Stimulated activated CD8-positive, alpha-beta memory T cell treated with anti-CD3 and anti-CD28 coated beads, Interleukin-15, amount 100 ng/mL, for 24 hours (primary cell): ENCODE data around the gene WRAP73.

Experiments
- DNase-seq: peaks from one replicate; pipeline ENCODE4 v3.0.0-alpha.2; 2020; ENCODE audit warnings: low read depth

Gene WRAP73

GRCh38 chr1:3668585-3669300 is 18.8 kb upstream of the WRAP73 start:
- no peak for DNase-seq

DNA sequence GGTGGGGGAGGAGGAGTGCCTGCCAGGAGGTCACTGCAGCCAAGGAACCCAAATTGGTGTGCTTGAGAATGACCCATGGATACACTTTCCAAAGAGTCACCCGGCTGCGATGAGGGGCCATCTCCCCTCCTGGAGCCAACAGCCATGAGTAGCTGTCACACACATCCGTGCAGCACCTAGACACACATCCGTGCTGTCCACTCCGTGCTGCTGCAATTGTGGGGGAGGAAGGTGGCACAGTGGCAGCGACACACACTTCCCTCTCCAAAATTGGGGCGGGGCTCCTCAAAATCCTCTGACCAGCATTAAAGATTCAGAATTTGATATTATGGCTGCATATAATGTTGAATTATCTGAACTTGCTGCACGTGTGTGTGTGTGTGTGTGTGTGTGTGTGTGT is 18.2 kb upstream of the WRAP73 start:
- no peak for DNase-seq

DNA sequence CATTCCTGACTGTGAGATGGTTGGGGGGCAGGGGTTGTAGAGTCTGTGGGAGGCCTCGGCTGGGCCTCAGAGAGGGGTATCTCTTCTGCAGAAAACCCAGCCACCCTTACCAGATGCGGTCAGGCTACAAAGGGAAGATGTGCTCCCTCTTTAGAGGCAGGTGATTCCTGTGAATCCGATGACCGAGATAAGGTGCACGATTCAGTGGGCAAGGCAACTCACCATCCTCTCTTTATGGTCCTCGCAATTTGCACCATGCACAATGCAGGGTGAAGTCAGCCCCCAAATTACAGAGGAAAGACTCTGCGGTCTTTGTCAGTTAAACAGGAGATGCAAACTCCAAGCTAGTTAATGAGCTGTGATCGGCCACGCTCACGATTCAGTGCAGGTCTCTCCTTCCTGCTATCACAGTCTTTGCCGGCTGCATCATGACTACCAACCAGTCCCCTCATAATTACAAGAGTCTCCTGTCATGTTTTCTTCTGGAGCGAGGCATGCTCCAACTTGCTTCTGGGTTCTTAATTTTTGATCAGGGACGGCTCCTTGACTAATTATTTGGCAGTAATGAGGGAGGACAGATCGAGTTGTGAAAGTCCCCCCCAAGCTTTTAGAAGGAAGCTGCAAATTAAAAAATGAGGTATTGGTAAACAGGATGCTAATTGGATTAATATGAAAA is 14.9 kb upstream of the WRAP73 start:
- DNase-seq = no peak

GRCh38 chr1:3663999-3664699 is 14.2 kb upstream of the WRAP73 start:
- no peak for DNase-seq

DNA sequence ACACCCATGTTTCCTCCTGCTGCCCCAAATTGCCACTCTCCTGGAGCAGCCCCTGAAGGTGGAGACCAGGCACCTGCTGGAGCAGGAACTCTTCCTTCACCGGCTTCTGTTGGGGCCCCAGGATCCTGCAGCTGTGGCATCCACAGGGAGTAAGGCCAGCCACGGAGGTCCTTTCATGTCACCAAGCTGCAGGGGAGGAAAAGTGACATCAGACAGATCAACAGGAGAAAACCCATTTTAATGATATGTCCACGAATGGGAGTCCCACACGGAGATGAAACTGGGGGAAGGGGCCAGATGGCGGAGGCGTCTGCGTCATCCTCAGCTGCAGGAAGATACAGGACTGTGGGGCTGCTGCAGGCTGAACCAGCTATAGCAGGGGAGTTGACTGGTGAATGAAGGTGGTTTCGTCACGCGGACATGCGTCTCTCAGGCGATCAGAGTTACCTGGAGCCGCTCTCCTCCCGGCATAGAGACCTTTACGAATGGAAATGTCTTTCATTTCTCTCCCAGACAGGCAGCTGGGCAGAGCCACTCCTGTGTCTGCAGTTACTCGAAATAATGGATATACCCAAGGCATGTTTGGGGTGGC is 12.3 kb upstream of the WRAP73 start:
- no peak for DNase-seq

DNA sequence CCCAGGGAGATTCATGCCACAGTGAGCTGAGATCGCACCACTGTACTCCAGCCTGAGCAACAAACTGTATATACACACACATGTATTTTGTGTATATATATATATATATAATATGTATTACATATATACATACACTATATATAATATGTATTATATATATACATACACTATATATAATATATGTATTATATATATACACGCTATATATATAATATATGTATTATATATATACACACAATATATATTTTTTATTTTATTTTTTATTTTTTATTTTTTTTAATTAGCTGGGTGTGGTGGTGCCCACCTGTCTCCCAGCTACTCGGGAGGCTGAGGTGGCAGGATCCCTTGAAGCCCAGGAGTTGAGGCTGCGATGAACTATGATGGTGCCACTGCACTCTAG is 11.7 kb upstream of the WRAP73 start:
- DNase-seq = no peak

DNA sequence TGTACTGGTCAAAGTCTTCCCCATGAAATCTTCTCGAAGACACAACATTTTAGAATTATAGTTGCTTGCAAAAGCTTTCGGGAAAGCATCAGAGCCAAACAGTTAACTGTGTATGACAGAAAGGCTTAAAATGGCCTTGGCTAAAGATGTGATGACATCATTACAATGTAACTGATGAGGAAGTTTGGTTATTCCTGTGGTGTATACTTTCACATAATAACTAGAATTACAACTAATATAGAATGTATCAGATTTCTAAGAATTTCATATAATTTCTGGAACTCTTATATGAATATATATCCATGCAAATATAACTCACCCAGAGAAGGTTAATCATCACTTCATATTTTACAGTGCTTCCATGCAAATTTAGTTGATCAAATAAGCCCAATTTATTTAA is 10.8 kb upstream of the WRAP73 start:
- DNase-seq = no peak

GRCh38 chr1:3659093-3659492 is 9.2 kb upstream of the WRAP73 start:
- no peak for DNase-seq

DNA sequence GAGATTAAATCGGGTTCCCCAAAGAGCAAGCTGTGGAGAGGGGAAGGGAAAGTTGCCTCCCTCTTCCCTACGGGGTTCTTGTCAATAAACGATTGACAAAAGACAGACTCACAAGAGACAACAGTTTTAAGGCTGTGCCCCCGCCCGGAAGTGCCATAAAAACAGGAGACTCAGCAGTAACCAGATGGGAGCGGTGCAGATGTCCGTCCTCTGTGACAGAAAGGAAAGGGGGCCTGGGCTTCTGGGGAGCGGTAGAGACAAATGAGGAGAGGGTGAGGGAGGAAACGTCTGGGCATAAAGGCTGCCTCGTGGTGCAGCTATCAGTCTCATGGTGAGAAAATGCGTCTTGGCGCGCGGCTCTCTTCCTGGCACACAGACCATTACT is 8.3 kb upstream of the WRAP73 start:
- DNase-seq = no peak

GRCh38 chr1:3657578-3658230 is 7.8 kb upstream of the WRAP73 start:
- no peak for DNase-seq

DNA sequence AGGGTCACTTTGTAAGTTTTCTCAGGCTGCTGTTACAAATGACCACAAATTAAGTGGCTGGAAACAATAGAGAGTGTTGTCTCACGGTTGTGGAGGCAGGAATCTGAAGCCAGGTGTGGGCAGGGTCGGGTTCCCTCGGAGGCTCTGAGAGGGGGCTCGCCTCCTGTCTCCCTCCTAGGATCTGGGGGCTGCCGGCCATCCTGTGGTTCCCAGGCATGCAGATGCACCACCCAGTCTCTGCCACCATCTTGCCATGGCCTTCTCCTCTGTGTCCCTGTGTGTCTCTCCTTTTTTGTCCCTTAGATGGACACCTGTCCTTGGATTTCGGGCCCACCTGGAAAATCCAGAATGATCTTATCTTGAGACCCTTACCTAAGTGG is 7.2 kb upstream of the WRAP73 start:
- no peak for DNase-seq

DNA sequence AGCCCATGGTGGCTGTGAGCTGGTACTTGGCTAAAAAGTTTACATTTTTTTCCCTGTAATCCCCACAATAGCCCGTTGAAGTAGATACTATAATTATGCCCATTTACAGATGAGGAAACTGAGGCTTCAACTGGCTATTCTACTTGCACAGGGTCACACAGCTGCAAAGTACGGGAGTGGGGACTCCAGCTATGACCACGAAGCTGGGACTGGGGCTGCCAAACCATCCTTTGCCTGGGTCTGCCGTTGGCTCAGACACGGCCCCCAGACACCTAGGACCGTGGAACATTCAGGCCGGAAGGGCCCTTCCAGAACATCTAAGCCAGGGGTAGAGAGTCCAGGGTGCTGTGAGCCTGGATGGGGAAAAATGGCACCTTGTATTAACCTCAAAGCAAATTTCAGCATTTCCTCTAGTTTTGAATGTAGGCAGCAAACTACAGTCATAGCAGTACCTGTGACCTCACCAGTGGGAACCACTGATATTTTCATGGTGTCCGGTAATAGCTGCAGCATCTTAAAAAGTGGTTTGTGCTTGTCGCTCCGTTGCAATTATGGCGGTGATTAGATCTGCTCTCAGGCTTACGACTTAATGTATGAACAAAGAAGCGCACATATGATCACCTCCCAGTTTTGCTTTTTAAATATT is 6.7 kb upstream of the WRAP73 start:
- no peak for DNase-seq

GRCh38 chr1:3654549-3655281 is 4.8 kb upstream of the WRAP73 start:
- no peak for DNase-seq

DNA sequence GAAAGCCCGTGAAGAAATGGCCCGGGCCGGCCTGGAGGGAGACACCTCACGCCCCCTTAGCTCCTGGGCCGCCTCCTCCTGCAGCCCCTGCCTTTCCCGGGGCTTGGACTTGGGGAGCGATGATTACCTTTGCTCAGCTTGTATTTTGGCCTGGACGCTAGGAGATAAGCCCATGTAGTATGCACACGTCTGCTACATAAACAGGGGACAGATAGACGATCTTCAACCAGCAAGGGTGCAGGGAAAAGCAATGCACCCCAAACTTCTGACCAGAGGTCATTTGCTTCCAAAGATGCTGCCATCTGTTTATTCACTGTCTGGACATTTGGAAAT is 3.3 kb upstream of the WRAP73 start:
- DNase-seq = no peak

- DNase-seq = no peak
Measured at GRCh38 chr1:3652548-3653285, 2.8 kb upstream of the WRAP73 start.

- no peak for DNase-seq
Measured at GRCh38 chr1:3651930-3652547, 2.1 kb upstream of the WRAP73 start, which contains the start of gene TP73. Gene TP73, plus strand, starts transcription at chr1:3652516. Its CDS starts 29,850 bp downstream, at chr1:3682366.

DNA sequence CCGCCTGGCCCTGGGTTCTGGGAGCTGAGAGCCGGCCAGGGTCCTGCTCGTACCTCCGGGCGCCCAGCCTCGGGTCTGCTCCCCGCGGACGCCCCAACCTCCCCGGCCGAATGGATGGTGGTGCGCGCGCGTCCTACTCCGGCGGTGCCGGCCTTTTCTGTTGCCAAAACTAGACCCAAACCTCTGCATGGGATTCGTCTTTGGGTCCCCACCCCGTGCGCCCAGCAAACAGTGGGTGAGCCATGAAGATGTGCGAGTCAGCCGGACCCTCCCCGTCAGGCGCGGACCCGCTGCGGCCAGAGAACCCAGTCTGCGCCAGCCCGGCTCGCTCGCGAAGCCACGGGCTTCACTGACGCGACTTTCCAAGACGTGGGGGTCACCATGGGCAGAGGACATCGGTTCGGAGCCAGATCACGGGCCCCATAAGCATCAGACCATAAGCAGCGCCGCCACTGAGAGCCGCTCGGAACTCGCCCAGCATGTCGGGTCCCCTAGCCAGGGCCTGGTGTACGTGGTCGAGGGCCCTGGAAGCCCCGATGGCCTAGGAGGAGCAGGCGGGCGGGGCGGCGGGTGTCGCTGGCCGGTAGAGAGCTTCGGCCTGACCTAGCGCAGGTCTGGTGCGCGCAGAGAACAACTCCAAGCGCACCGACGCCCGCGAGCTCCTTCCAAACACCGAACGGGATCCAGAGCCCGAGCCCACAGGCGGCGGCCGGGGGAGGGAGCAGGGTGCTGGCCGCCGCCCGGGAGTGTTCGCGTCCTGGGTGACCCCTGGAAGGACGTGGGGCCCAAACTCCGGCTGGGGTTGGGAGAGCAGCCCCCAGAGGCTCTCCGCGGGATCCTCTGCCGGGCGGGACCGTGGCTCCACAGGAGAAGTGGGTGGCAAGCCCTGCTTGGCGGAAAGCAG is 1.4 kb upstream of the WRAP73 start:
- DNase-seq = no peak

DNA sequence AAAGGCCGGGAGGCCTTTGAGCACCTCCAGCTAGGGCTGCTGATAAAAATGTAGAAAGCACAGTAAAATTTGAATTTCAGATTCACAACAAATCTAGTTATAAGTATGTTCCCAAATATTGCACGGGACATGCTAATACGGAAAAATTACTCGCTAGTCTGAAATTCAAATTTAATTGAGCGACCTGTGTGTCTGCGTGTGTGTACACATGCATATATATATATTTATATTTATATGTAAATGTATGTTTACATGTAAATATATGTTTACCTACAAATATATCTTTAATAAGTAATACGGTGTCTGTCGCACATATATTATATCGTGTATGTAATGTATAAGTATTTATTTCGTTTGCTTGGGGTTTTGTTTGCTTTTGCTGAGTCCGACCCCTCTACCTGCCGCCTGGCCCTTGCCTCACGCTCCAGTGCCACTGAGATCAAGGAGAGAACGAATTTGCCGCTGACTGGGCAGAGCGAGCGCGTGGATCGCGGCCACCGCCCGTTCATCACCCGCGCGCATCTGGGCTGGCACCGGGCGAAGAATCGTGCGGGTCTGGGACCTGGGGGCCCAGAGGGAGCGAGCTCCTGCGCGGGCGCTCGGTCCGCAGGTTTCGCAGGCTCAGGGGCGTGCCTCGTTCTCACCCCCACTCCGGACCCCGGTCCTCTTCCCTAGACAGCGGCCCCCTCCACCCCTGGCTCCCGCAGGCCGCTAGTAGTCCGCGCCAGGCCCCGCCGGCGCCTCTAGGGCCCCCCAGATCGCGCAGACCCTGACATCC is 534 bp upstream of the WRAP73 start:
- no peak for DNase-seq
